Smooth muscle cell of the brain vasculature (primary cell): ENCODE measurements around the gene RAB34.
A peak's percentile ranks its signal among the peaks of the same experiment; 100 is the strongest.

ENCODE experiments used
- DNase-seq: peaks from one replicate; pipeline ENCODE4 v3.0.0-alpha.2; 2012; ENCODE audit warnings: low read depth, low spot score

The RAB34 gene

GRCh38 chr17:28712032-28712704 is 5.5 kb downstream of the RAB34 start:
- no peak for DNase-seq

- DNase-seq, result no peak
Observed at GRCh38 chr17:28711723-28712031, 6.0 kb downstream of the RAB34 start, which contains the start of gene PROCA1. Gene PROCA1, minus strand, starts transcription at chr17:28711888. Its CDS starts 228 bp downstream, at chr17:28711660.

- DNase-seq, result peak; percentile 81
Observed at GRCh38 chr17:28710861-28711722, 6.6 kb downstream of the RAB34 start.

- no peak for DNase-seq
Observed at GRCh38 chr17:28707339-28707720, 10.3 kb downstream of the RAB34 start.

GRCh38 chr17:28706471-28707338 is 11.0 kb downstream of the RAB34 start:
- no peak for DNase-seq

- no peak for DNase-seq
Observed at GRCh38 chr17:28705728-28706334, 11.8 kb downstream of the RAB34 start.

GRCh38 chr17:28705074-28705659 is 12.5 kb downstream of the RAB34 start:
- no peak for DNase-seq

GRCh38 chr17:28704219-28704858 is 13.3 kb downstream of the RAB34 start:
- no peak for DNase-seq

- no peak for DNase-seq
Observed at GRCh38 chr17:28703552-28704218, 14.0 kb downstream of the RAB34 start.

GRCh38 chr17:28702752-28703150 is 14.9 kb downstream of the RAB34 start:
- no peak for DNase-seq

- DNase-seq, result no peak
Observed at GRCh38 chr17:28702026-28702751, 15.5 kb downstream of the RAB34 start.

- DNase-seq, result no peak
Observed at GRCh38 chr17:28700830-28701492, 16.7 kb downstream of the RAB34 start.

GRCh38 chr17:28700278-28700677 is 17.4 kb downstream of the RAB34 start:
- no peak for DNase-seq

- no peak for DNase-seq
Observed at GRCh38 chr17:28698253-28698941, 19.3 kb downstream of the RAB34 start.

GRCh38 chr17:28693869-28694268 is 23.8 kb downstream of the RAB34 start:
- DNase-seq, result no peak

- DNase-seq, result no peak
Observed at GRCh38 chr17:28689011-28689410, 28.7 kb downstream of the RAB34 start.

GRCh38 chr17:28688481-28688880 is 29.2 kb downstream of the RAB34 start:
- no peak for DNase-seq

GRCh38 chr17:28686296-28686695 is 31.4 kb downstream of the RAB34 start:
- DNase-seq, result no peak
